ENCODE results near the gene ZNF784. TPM values are rescaled to one million over a fixed set of nuclear protein-coding genes. Genes with fewer than 3 reads are reported as not detected.

ZNF784 gene
- total and polyA plus RNA-seq, 2 of the 13 experiments (the other 11 are each of a cell fraction or from before 2014, with no cell fraction given): 4.1 to 4.2 TPM

GRCh38 chr19:55624109-55625003, at the start of gene ZNF784 (continued):
- TF ChIP-seq RERE (CRISPR knock-in tag; IDR thresholded peaks at IDR 0.05; ENCODE audit: low read depth) (no peak), ZNF331 (CRISPR knock-in tag; IDR thresholded peaks at IDR 0.05) (no peak), ZNF75D (CRISPR knock-in tag; IDR thresholded peaks at IDR 0.05; ENCODE audit: borderline replicate concordance) (no peak), ZNF432 (CRISPR knock-in tag; IDR thresholded peaks at IDR 0.05; ENCODE audit: borderline replicate concordance) (no peak), ZNF567 (CRISPR knock-in tag; IDR thresholded peaks at IDR 0.05; ENCODE audit: borderline replicate concordance) (no peak), GLI4 (CRISPR knock-in tag; IDR thresholded peaks at IDR 0.05; ENCODE audit: borderline replicate concordance) (no peak), ZNF275 (CRISPR knock-in tag; IDR thresholded peaks at IDR 0.05; ENCODE audit: borderline replicate concordance) (no peak), TFDP1 (CRISPR knock-in tag; IDR thresholded peaks at IDR 0.05; ENCODE audit: borderline replicate concordance) (no peak), ZSCAN21 (CRISPR knock-in tag; IDR thresholded peaks at IDR 0.05; ENCODE audit: borderline replicate concordance) (no peak), SRSF4 (IDR thresholded peaks at IDR 0.05; ENCODE audit: low read depth, low read length, poor library complexity, severe bottlenecking) (no peak), HNRNPUL1 (IDR thresholded peaks at IDR 0.05; ENCODE audit: low read depth, low read length) (no peak), TRIM22 (IDR thresholded peaks at IDR 0.05) (no peak), SP4 (CRISPR knock-in tag; IDR thresholded peaks at IDR 0.05) (peak; percentile 89), PHB2 (IDR thresholded peaks at IDR 0.05; ENCODE audit: partially characterized antibody) (no peak), ZNF792 (CRISPR knock-in tag; IDR thresholded peaks at IDR 0.05) (no peak; the same call in 1 of the 2 replicates), ZSCAN31 (CRISPR knock-in tag; IDR thresholded peaks at IDR 0.05; ENCODE audit: low read depth) (0 out of 2 replicates have a peak, but pooled peaks have one; percentile 46), NRL (CRISPR knock-in tag; IDR thresholded peaks at IDR 0.05; ENCODE audit: borderline replicate concordance) (peak; percentile 66; the same call in 1 of the 2 replicates), ZSCAN9 (CRISPR knock-in tag; IDR thresholded peaks at IDR 0.05; ENCODE audit: borderline replicate concordance) (no peak), DMAP1 (CRISPR knock-in tag; IDR thresholded peaks at IDR 0.05) (no peak), NAIF1 (CRISPR knock-in tag; IDR thresholded peaks at IDR 0.05; ENCODE audit: borderline replicate concordance) (no peak), ZNF572 (CRISPR knock-in tag; IDR thresholded peaks at IDR 0.05) (no peak)

All from HepG2 (cell line).